ENCODE results near the gene BCAS1. TPM values are rescaled to one million over a fixed set of nuclear protein-coding genes. Genes with fewer than 3 reads are reported as not detected.

Gene BCAS1
- total RNA-seq, 1 donor from 2014 or later: 0.08 TPM

DNA sequence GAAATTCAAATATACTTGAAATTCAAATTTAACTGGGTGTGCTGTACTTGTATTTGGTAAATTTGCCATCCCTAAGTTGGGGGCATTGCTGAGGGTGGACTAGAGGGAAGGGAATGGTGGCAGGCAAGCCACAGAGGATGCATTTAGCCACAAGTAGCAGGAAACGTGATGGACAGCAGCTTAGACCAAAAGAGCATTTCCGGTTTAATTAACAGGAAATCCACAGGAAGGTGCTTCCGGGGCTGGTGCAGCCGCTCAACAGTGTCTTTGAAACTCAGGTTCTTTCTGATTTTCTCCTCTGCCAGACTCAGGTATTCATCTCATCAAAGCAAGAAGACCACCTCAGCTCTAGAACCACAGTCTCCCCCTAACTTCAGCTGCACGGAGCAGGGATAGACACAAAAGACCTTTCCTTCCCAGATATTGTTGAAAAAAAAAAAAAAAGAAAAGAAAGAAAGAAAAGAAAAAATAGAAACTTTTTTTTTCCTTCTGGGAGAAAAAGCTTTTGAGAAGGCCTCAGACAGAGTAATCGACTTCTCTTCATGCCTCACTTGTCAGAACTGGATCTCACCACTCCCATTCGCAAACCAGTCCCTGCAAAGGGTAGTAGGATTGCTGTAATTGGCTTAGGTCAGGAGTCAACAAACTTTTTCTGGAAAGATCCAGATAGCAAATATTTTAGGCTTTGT is 8.0 kb upstream of the BCAS1 start:
- DNase-seq (ENCODE audit: low spot score): no peak
- ATAC-seq: no peak

DNA sequence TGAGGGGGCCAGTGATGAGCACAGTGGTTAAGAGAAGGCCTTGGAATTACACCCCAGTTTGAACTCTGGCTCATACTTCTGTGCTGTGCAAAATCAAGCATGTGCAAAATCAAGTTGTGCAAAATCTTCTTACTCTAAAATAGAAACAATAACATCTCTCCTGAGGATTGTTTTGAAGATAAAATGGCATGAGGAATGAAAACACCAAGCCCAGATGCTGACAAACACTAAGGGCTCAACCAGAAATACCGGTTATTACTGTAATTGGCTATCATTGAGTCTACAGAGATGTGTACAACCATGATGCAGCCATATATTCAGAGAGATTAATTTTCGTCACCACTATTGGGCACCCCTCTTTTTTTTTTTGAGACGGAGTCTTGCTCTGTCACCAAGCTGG is 5.9 kb upstream of the BCAS1 start:
- no peak for ATAC-seq
- DNase-seq (ENCODE audit: low spot score): no peak

GRCh38 chr20:54075322-54075721 is 4.9 kb upstream of the BCAS1 start:
- no peak for ATAC-seq
- no peak for DNase-seq (ENCODE audit: low spot score)

DNA sequence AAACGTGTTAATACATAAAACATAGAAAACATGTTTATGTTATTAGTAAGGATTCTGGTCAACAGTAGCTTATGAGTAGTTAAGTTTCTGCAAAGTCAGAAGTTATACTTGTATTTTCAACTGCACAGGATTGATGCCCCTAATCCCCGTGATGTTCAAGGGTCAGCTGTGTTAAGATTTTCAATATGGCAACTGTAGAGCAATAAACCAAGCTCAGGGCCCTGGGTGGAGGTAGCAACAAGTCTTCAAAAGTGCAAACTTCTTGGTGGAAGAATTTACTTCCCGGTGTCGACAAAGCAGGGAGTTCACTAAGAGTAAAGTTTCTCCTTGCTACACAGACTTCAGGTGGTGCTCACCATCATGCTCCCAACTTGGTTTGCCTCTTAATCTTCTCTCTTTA is 4.1 kb upstream of the BCAS1 start:
- ATAC-seq (no peak), DNase-seq (ENCODE audit: low spot score) (no peak)

DNA sequence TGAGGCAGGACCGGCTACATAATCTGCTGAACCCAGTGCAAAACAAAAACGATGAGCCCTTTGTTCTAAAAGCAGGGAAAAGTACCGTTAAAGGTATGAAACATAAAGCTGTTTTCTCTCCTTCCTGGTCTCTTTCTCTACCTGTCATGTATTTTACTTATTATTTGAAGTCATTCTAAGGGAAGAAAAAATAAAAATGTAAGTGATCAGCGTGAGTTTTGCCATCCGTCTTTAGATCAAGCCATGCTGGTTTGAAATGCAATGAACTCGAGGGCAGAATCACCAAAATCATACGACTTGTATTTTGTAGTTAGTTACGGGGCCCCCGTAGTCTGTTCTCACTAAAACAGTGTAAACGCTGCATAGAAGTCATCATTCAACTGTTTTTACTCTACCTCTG is 2.9 kb upstream of the BCAS1 start:
- ATAC-seq (no peak), DNase-seq (ENCODE audit: low spot score) (no peak)

- DNase-seq (ENCODE audit: low spot score) (no peak), ATAC-seq (no peak)
Measured at GRCh38 chr20:54069501-54069971, 858 bp downstream of the BCAS1 start.

- no peak for DNase-seq (ENCODE audit: low spot score)
- ATAC-seq: no peak
Measured at GRCh38 chr20:54068966-54069365, 1.4 kb downstream of the BCAS1 start.

DNA sequence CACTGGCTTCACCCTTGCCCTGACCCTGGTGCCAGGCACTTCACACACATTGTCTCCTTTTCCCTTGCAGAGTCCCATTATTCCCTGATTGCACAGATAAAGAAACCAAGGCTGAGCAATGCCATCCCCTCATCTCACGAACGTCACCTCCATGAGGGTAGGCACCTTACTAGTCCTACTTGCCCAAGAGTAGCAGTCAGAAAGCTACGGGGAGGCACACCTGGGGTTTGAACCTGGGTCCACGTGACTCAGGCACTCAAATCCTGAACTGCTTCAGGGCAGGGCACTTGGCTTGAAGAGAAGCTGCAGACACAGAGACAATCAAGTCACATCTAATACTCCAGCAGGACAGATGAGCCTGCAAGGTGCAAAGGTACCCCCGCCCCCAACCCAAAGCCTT is 1.9 kb downstream of the BCAS1 start:
- ATAC-seq (no peak), DNase-seq (ENCODE audit: low spot score) (no peak)

DNA sequence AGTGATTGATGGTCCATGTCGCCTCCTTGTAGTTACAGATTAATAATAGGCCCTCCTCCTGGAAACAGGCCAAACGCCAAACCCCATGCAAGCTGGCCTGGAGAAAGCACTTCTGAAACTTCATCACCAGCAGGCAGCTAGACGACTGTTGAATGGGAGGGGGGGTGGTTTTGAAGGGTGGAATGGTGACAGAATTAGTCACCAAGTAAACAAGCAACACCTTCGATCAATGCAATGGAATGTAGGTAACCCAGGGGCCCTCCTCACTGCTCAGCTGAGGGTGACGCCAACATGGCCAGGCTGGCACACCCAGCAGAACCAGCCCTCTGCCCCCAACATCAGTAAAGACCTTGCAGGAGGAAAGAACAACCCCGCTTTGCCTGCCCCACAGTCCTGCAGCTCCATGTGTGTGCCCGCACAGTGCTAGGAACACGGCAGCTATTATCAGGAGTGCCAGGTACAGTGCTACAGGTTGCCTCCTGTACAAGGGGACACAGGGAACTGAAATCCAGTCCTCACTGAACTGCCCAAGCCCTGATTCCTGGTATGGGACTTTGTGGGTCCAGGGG is 2.7 kb downstream of the BCAS1 start:
- DNase-seq (ENCODE audit: low spot score) (peak; percentile 70), ATAC-seq (peak; percentile 70)

GRCh38 chr20:54065601-54066038 is 4.8 kb downstream of the BCAS1 start:
- ATAC-seq: no peak
- no peak for DNase-seq (ENCODE audit: low spot score)

GRCh38 chr20:54064939-54065338 is 5.5 kb downstream of the BCAS1 start:
- no peak for DNase-seq (ENCODE audit: low spot score)
- ATAC-seq: no peak

- no peak for DNase-seq (ENCODE audit: low spot score)
- no peak for ATAC-seq
Measured at GRCh38 chr20:54063992-54064676, 6.3 kb downstream of the BCAS1 start.

DNA sequence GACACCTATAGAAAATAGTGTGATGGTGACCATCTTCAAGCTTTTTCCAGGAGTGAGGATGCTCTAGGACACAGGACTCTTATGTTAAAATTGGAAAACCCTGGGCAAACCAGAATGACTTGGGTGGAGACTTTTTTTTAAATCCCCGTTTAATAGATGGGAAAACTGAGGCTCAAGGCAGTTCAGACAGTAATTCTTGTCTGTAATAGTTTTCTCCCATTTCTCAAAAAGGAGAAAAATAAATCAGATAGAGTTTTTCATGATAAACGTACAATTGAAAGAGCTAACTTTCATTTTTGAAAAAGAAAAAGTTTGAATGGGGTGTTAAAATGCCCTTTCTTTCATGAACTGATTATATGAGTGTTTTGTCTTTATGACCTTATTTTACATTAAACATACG is 6.8 kb downstream of the BCAS1 start:
- DNase-seq (ENCODE audit: low spot score): no peak
- no peak for ATAC-seq

DNA sequence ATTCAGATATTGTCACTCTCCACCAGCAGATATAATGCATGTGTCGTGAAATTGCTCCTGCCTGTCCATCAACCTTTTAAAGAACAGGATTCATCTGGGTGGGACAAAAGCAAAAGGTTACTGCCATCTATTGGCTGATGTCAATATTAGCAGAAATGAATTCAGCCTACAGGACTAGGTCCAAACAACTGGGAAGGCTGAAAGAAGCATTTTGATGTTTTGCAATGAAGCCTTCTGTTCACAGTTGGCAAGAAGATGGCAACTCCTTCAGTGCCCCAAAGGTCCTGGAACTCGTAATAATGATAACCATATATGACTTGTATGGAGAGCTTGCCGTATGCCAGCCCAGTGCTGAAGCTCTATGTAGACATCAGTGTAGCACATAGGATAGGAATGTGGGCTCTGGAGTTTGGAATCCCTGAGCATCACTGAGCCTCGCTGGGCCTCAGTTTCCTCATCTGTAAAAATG is 7.5 kb downstream of the BCAS1 start:
- peak; percentile 81 for ATAC-seq
- DNase-seq (ENCODE audit: low spot score): no peak

DNA sequence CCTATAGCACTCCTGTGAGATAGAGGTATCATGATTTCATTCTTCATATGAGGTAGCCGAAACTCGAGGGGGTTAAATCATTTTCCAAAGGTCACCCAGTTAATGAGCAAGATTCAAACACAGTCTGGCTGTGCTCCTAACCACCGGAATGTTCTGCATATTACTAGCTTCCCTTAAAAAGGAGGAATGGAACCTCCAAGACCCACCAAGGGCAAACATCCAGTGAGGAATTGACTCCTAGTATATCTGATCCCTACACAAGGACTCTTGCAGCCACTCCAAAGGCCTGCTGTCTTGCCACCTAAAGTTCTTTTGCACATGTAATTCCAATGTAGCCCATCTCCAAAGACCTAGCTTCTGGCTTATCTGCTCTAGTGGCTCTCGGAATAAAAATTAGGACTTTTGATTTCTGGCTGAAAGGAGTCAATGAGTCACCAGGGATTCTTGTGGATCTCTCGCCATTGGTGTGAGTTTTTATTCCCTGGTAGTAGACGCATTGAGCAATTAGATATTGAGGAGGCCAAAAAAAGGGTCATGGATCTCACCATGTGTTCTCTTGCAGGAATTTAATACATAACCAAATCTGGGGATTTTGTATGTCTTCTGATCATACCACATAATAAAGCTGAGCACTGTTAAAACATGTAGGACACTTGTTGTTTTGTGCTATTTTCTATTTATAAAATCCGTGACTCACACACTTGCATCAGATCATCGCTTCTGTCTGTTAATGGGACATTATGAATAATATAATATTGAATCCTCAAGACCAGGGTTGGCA is 9.1 kb downstream of the BCAS1 start:
- no peak for DNase-seq (ENCODE audit: low spot score)
- no peak for ATAC-seq

- DNase-seq (ENCODE audit: low spot score) (no peak), ATAC-seq (no peak)
Measured at GRCh38 chr20:54059691-54060364, 10.6 kb downstream of the BCAS1 start.

GRCh38 chr20:54058420-54059139 is 11.8 kb downstream of the BCAS1 start:
- ATAC-seq: no peak

GRCh38 chr20:54056762-54057639 is 13.4 kb downstream of the BCAS1 start:
- ATAC-seq: no peak
- no peak for DNase-seq (ENCODE audit: low spot score)

More at GRCh38 chr20:54058420-54059139, 11.8 kb downstream of the BCAS1 start:
- no peak for DNase-seq (ENCODE audit: low spot score)

DNA sequence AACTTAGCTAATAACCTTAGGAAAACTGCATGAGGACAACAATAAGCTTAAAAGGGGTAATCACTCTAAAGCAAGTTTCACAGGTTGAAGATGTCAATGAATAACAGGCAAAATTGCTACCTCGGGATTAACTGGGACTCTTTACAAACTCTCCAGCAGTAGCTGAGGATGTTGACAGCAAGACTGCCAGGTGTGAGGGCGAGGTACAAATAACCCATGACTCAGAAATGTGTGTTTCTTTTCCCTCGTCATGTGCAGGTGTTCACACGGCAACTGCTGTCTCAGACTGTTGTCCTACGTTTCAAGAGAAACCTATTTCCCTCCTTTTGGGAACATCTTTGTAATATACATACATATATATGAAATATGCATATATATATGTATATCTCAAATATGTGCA is 15.9 kb downstream of the BCAS1 start:
- ATAC-seq (no peak), DNase-seq (ENCODE audit: low spot score) (no peak)

Data from left lobe of liver (tissue), 2 donors.